Ramos (cell line): ENCODE measurements around the gene IRF2.
"Not testable (repeated sequence)": the region's sequence is repeated elsewhere in the genome, so short reads cannot be mapped to it uniquely, and the experiment has no call there.

Experiments used
- in situ Hi-C: fragments of 300-500 bp; cut with MboI; formaldehyde crosslinking; loops from one replicate; pipeline ENCODE4 v1.14.3; 2022; ENCODE audit warnings: low sequenced_read_pairs; ENCODE audit not compliant: unreplicated experiment

Gene IRF2

DNA sequence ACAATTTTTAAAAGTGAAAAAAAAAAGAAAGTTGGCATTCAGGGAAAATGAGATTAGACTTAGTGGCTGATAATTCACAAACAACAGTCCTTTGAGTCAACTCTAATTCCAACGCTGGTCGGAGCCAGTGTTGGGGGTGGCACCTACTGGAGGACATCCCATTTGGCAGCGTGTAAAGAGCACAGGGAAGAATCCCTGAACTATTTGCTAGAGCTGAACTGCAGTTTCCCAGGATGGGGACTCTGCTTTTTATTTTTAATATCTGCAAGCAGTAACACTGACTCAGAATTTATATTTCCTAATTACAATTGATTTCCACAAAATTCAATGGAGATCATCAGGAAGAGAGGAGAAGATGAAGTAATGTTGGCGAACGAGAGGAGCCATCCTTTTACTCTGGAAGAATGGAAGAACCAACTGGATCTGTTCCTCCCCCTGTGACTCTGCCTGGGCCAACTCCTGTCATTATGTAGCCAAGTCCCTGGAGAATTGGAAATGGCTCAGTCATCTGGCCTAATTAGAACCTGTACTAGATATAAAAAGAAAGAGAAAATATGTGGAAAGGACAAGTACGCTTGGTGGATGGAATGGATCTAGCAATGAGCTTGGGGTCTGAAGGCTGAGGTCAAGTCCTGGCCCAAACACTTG lies 76.7 kb downstream of the IRF2 start:
- in situ Hi-C loops, result no loop called here

DNA sequence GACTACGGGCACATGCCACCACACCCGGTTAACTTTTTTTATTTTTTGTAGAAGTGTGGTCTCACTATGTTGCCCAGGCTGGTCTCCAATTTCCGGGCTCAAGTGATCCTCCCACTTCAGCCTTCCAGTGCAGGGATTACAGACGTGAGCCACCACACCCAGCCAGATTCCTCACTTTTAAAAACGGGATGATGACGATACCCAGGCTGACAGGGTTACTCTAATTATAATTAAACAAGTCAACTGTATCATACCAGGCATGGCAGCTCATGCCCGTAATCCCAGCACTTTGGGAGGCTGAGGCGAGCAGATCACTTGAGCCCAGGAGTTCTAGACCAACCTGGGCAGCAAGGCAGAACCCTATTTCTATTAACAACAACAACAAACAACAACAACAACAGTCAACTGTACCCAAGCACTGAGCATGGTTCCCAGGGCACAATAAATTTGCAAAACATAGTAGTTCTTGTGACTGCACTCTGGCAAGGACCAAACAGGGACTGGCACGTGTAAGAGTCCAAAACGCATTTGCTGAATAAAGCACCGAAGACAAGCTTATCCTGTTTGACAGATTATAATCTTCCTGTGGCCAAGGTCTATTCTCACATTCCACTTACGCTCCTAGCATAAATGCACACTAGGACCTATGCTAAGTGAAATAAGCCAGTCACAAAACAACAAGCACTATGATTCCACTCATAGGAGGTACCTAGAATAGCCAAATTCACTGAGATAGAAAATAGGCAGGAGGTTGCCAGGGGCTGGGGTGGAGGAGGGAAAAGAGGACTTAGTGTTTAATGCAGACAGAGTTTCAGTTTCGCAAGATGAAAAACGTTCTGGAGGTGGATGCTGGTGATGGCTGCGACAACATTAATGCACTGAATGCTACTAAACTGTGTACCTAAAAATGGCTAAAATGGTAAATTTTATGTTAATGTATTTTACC lies 77.5 kb downstream of the IRF2 start:
- in situ Hi-C loops, result no loop called here

GRCh38 chr4:184395971-184396391 lies 78.4 kb downstream of the IRF2 start:
- in situ Hi-C loops, result no loop called here

DNA sequence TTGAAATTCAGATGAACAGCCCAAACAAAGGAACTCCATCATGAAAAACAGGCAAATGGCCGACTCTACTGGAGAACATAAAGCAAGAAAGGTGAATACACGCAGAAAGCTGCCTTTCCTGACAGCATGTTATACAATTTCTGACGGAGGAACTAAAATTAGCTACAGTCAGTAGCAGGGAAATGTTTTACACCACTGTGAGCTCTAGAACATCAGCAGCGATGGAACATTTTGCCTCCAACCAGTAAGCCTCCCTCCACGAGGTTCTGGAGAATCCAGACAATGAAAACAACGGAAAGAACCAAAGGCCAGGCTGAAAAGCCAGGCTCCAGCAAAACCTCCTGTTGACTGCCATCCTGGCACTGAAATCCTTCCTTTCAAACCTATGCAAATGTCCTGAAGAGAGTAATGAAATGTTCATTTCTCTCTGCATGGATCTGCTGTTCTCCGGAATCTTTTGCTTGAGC lies 78.9 kb downstream of the IRF2 start:
- in situ Hi-C loops, result no loop called here

- in situ Hi-C loops, result no loop called here
These were observed 81.4 kb downstream of the IRF2 start for GRCh38 chr4:184392748-184393559.

- in situ Hi-C loops, result no loop called here
These were observed 82.0 kb downstream of the IRF2 start for GRCh38 chr4:184392316-184392715.

DNA sequence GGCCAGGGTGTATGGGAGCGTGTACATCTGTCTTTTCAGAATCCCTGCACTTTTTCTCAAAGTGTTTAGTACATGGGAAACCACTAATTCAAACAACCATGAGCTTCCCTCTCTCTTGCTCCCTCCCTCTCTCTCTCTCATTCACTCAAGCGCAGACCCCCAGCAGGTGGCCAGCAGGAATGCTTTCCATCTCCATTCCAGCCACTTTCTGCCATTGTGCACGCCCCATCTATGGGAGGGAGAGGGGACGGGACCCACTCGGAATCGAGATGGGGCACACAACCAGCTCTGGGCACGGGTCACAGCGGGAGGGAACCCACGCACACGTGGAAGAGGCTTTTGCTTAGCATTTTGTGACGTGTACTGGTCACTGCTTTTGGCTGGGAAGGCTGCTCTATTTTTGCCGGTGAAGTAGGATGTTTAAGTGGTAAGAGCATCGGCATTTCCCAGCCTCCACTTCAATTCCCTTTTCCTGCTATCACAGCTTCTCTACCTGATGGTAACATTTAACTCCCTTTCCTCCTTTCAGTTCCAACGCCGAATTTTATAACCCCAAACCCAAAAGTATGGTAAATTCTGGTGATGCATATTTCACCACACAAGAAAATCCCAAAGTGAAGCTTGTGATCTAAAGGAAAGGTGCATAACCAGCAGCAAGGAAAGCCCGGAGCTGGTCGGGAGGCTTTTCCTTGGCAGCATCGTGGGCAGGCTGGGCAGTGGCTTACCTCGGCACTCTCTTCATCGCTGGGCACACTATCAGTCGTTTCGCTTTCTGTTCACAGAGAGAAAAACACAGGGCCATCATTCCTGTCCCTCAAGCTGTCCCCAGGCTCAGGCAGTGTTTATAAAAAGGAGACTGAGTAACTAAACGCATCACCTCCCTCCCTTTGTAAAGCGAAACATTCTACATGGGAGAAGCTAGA lies 84.1 kb downstream of the IRF2 start:
- in situ Hi-C loops, result no loop called here

GRCh38 chr4:184388106-184388505 lies 86.2 kb downstream of the IRF2 start:
- in situ Hi-C loops, result no loop called here

GRCh38 chr4:184387351-184387750 lies 87.0 kb downstream of the IRF2 start:
- in situ Hi-C loops, result no loop called here

DNA sequence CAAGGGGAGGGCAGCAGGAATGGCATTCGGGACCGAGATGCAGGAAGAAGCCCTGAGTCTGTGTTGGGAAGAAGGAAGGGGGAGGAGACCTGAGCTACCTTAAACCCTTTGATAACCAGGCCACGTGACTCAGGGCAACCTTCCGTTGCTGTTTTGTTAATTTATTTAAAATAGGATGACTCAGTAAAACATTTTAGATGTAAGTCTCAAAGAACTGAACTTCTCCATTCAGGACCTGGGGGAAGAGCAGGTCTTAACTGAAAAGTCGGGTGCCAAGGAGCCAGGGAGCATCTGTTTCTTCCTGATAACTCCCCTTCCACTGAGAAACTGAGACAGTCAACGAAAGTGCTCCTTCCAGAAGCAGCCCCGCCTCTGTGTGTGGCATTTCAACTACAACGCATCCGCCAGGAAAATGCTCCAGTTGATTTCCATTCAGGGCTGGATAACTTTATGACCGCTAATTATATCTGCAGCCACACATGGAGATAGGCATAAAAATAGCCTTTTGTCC lies 88.0 kb downstream of the IRF2 start:
- in situ Hi-C loops, result no loop called here

- in situ Hi-C loops, result no loop called here
These were observed 88.6 kb downstream of the IRF2 start for GRCh38 chr4:184385705-184386141.

GRCh38 chr4:184384810-184385557 lies 89.4 kb downstream of the IRF2 start:
- in situ Hi-C loops, result no loop called here

DNA sequence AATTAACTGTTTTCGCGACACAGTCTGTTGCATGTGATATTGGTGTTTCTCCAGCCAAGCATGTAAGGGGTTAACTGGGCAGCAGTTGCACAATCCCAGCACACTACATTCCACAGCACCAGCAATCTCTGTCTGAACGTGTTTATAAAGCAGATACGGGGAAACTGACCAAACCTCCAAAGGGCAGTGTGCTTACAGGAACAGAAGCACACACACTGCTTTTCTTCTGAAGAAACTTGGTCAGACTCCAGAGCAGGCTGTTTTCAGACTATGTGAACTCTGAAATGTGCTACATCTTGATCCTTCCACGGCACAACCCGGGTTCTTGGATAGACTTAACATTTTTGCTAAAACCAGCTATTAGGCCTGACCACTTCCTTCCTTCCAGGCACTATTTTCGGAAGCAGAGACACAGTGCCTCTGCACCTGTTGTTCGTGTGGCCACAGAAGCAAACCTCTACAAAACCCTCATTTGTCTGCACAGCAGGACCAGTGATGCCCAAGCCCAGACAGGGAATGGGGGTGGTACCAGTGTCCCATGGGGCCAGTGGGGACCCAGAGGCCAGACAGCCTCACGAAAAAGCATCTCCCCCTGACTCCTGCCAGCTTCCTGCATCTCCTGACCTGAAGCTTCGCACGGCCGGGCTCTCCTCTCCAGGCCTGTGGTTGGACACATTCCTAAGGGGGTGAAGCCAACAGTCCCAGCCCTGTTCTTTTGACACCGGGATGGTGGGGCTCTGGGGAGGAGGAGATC lies 90.1 kb downstream of the IRF2 start:
- in situ Hi-C loops, result no loop called here

DNA sequence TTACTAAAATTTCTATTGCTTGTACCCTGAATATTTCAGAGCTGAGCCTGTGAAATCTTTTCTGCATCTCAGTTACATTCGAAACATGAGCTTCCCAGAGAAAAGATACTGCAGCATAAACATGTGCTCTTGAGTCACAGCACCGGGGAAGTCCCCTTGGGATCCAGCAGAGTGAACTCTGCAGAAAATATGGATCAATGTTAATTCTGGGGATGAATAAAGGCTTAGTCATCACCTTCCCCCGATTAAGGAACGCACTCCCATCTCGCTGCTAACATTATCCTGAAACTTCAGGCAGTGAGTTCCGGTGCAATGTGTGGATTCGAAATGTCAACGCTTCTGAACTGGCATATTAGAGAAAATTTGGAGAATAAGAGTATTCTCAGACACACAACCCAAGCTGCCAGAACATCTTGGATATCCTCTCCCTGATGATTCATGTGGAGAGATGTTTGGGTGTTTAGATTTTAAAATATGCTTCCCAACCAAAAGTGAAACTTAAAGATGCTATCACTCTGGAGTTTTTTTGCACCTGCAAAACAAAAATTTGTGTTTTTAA lies 90.8 kb downstream of the IRF2 start:
- in situ Hi-C loops, result no loop called here

DNA sequence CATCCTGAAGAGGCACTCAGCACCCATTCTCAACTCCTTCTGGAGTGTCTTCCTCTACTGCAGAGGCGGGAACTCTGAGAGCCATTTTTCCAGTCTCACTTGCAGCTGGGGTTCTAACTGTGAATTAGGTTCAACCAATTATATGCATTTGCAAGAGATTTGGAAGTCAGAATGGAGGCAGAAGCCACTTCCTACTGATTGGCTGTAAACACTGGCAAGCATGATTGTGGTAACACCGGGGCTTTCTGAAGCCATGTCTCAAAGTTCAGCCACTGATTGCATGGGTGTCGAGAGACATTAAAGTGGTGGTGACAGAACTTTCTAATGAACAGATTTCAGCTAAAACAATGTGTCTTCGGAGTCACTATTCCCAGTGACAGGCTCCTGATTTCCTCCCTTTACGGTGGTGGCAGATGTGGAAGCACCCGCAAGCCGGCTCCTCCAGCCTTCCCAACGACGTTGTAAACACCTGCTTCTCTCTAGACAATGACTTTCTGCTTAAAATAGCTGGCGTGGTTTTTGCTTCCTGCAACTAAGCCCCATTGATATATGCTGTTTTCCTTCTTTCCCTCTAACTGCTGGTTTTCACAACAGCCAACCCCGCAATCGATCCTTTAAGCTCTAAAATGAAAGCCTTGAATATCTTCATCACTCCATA lies 92.0 kb downstream of the IRF2 start:
- in situ Hi-C loops, result no loop called here

DNA sequence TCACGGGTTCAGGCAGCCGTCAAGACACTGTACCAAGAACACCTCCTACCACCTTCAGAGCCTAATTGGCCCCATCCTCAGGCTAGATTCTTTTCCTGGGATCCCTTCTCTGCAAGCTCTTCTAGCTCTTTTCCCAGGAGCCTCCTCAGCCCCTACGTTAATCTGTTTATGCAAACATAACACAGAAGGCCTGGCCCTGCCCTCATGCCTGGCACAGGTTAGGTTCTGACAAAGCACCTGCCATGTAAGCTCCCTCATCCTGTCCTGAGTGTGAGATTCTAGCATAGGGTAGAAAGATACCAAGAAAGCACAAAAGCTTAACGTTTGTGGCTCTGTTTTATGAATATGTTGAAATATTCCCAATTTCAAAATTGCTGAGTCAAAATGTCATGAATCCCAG lies 93.6 kb downstream of the IRF2 start:
- in situ Hi-C loops, result no loop called here

DNA sequence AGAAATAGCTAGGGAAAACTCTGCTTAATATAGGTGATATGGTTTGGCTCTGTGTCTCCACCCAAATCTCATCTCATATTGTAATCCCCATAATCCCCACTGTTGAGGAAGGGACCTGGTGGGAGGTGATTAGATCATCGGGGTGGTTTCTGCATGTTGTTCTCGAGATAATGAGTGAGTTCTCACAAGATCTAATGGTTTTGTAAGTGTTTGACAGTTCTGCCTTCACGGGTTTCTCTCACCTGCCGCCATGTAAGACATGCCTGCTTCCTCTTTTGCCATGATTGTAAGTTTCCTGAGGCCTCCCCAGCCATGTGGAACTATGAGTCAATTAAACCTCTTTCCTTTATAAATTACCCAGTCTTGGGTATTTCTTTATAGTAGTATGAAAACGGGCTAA lies 94.1 kb downstream of the IRF2 start:
- in situ Hi-C loops, result not testable (repeated sequence)
